ENCODE data around the gene SOX6. TPM values are rescaled to one million over a fixed set of nuclear protein-coding genes. Genes with fewer than 3 reads are reported as not detected.

Gene SOX6
- polyA plus RNA-seq, 3 donors: not detected

- no peak overlapping the region for H3K27ac ChIP-seq (ENCODE audit: low read depth in 1 of 2, low read length in 2 of 2)
- no peaks in the 10 kb centered on the region for H3K9me3 ChIP-seq (replicated peaks in 1 of 2; ENCODE audit: control insufficient read depth in 1 of 2, insufficient read depth in 1 of 2, low read length in 2 of 2)
- H3K4me3 Mint-ChIP-seq: no peak overlapping the region
- no peaks in the 10 kb centered on the region for H3K4me1 ChIP-seq (ENCODE audit: control insufficient read depth in 1 of 2, insufficient read depth in 2 of 2, low read length in 2 of 2)
- H2AFZ ChIP-seq (ENCODE audit: insufficient read depth, low read depth, low read length, poor library complexity, severe bottlenecking): no peak overlapping the region
- H3K27me3 ChIP-seq (ENCODE audit: control insufficient read depth in 2 of 2, insufficient read depth in 2 of 2, low read length in 2 of 2): no peaks in the 10 kb centered on the region
- no CpG with 5 or more reads among the region's 2 CpGs for WGBS (ENCODE audit: insufficient coverage)
- no peak overlapping the region for H3K9ac ChIP-seq (ENCODE audit: insufficient read depth, low read length, poor library complexity, severe bottlenecking)
- no peaks in the 10 kb centered on the region for H3K9me3 Mint-ChIP-seq
- H4K20me1 ChIP-seq (ENCODE audit: insufficient read depth, low read length): no peaks in the 10 kb centered on the region
- DNase-seq: no peak
- H3K4me1 Mint-ChIP-seq: no peaks in the 10 kb centered on the region
- H3K4me3 ChIP-seq (replicated peaks in 1 of 3; ENCODE audit: low read depth in 2 of 3, low read length in 3 of 3): no peak overlapping the region
- TF ChIP-seq CTCF (IDR thresholded peaks at IDR 0.05): no peak
- intact Hi-C loops (cut with micrococcal nuclease): no loop called here
- peaks cover 0 to 1% (median 0%) of the 10 kb centered on the region in 3 donors for H3K27me3 Mint-ChIP-seq (ENCODE audit: low read depth in 3 of 3)
- H3K4me2 ChIP-seq (replicated peaks; ENCODE audit: extremely low read depth, low read length, poor library complexity, severe bottlenecking): no peak overlapping the region
- no peaks in the 10 kb centered on the region for H3K79me2 ChIP-seq (ENCODE audit: insufficient read depth, low read length)
- no peaks in the 10 kb centered on the region for H3K36me3 Mint-ChIP-seq
- no peak overlapping the region for H3K27ac Mint-ChIP-seq
- H3K36me3 ChIP-seq (replicated peaks in 1 of 2; ENCODE audit: control insufficient read depth in 1 of 2, insufficient read depth in 2 of 2, low read length in 2 of 2): no peaks in the 10 kb centered on the region
Measured at GRCh38 chr11:16309226-16309625, 47.1 kb downstream of the SOX6 start.

DNA sequence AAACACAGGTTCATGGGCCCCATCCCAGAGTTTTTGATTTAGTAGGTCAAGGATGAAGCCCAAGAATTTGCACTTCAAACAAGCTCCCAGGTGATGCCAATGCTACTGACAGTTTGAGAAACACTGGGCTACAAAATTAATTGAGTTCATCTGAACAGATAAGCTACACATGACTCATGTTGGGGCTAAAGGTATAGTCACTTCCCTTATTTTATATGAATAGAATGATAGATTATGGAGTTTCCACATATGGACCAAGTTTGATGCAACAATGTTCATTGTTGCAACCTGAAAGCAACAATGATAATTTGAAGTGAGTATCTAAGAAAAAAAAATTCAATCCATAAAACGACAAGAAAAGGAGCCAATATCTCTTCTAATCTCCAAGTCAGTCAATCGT, 54.9 kb downstream of the SOX6 start:
- no peaks in the 10 kb centered on the region for H3K36me3 ChIP-seq (replicated peaks in 1 of 2; ENCODE audit: control insufficient read depth in 1 of 2, insufficient read depth in 2 of 2, low read length in 2 of 2)
- no peaks in the 10 kb centered on the region for H4K20me1 ChIP-seq (ENCODE audit: insufficient read depth, low read length)
- no peak overlapping the region for H3K9ac ChIP-seq (ENCODE audit: insufficient read depth, low read length, poor library complexity, severe bottlenecking)
- TF ChIP-seq CTCF (IDR thresholded peaks at IDR 0.05): no peak
- Mint-ChIP-seq H3K27me3 (ENCODE audit: low read depth in 3 of 3) (peaks cover 0 to 2% (median 0%) of the 10 kb centered on the region in 3 donors), H3K4me1 (no peaks in the 10 kb centered on the region), H3K36me3 (no peaks in the 10 kb centered on the region), H3K27ac (no peak overlapping the region), H3K9me3 (peaks cover 0 to 2% (median 0%) of the 10 kb centered on the region in 7 donors), H3K4me3 (no peak overlapping the region)
- no peak for DNase-seq
- H3K9me3 ChIP-seq (replicated peaks in 1 of 2; ENCODE audit: control insufficient read depth in 1 of 2, insufficient read depth in 1 of 2, low read length in 2 of 2): no peaks in the 10 kb centered on the region
- H3K27ac ChIP-seq (ENCODE audit: low read depth in 1 of 2, low read length in 2 of 2): no peak overlapping the region
- H3K4me1 ChIP-seq (ENCODE audit: control insufficient read depth in 1 of 2, insufficient read depth in 2 of 2, low read length in 2 of 2): no peaks in the 10 kb centered on the region
- H3K4me3 ChIP-seq (replicated peaks in 1 of 3; ENCODE audit: low read depth in 2 of 3, low read length in 3 of 3): no peak overlapping the region
- H3K4me2 ChIP-seq (replicated peaks; ENCODE audit: extremely low read depth, low read length, poor library complexity, severe bottlenecking): no peak overlapping the region
- H3K79me2 ChIP-seq (ENCODE audit: insufficient read depth, low read length): no peaks in the 10 kb centered on the region
- no peak overlapping the region for H2AFZ ChIP-seq (ENCODE audit: insufficient read depth, low read depth, low read length, poor library complexity, severe bottlenecking)
- 82% methylated on average over 2 of the region's 2 CpGs for WGBS (ENCODE audit: insufficient coverage)
- intact Hi-C loops (cut with micrococcal nuclease): no loop called here
- H3K27me3 ChIP-seq (ENCODE audit: control insufficient read depth in 2 of 2, insufficient read depth in 2 of 2, low read length in 2 of 2): no peaks in the 10 kb centered on the region
